ENCODE measurements around the gene SNTG2. TPM values are rescaled to one million over a fixed set of nuclear protein-coding genes. Genes with fewer than 3 reads are reported as not detected.

SNTG2 gene
- total RNA-seq, 1 experiment from 2014 or later: 20.5 TPM

- no peak for TF ChIP-seq RORB (CRISPR knock-in tag; IDR thresholded peaks at IDR 0.05)
- no peak for TF ChIP-seq ZMAT4 (CRISPR knock-in tag; IDR thresholded peaks at IDR 0.05)
- TF ChIP-seq NFATC4 (CRISPR knock-in tag; IDR thresholded peaks at IDR 0.05): no peak
- no peak for TF ChIP-seq CBFB (CRISPR knock-in tag; IDR thresholded peaks at IDR 0.05; ENCODE audit: low read depth)
- no peak for TF ChIP-seq FOXJ3 (CRISPR knock-in tag; IDR thresholded peaks at IDR 0.05; ENCODE audit: borderline replicate concordance)
- TF ChIP-seq ATF2 (CRISPR knock-in tag; IDR thresholded peaks at IDR 0.05; ENCODE audit: borderline replicate concordance, low read depth): no peak
- no peak for TF ChIP-seq E2F4 (CRISPR knock-in tag; IDR thresholded peaks at IDR 0.05; ENCODE audit: borderline replicate concordance, low read depth)
- no peak for TF ChIP-seq ZNF423 (CRISPR knock-in tag; IDR thresholded peaks at IDR 0.05)
- no peak for TF ChIP-seq RELA (CRISPR knock-in tag; IDR thresholded peaks at IDR 0.05; ENCODE audit: borderline replicate concordance)
- no peak for TF ChIP-seq ZNF425 (CRISPR knock-in tag; conservative IDR thresholded peaks at IDR 0.05)
- no peak for TF ChIP-seq CDX4 (CRISPR knock-in tag; IDR thresholded peaks at IDR 0.05; ENCODE audit: borderline replicate concordance)
- no peak for TF ChIP-seq STAT6 (CRISPR knock-in tag; conservative IDR thresholded peaks at IDR 0.05; ENCODE audit: low read depth)
- TF ChIP-seq FOXP1 (CRISPR knock-in tag; IDR thresholded peaks at IDR 0.05; ENCODE audit: borderline replicate concordance): no peak
- TF ChIP-seq ZNF396 (CRISPR knock-in tag; IDR thresholded peaks at IDR 0.05; ENCODE audit: borderline replicate concordance): no peak
- no peak for TF ChIP-seq ZNF138 (CRISPR knock-in tag; conservative IDR thresholded peaks at IDR 0.05)
- no peak for TF ChIP-seq HMGXB4 (CRISPR knock-in tag; IDR thresholded peaks at IDR 0.05)
- no peak for TF ChIP-seq ZBTB21 (CRISPR knock-in tag; IDR thresholded peaks at IDR 0.05; ENCODE audit: borderline replicate concordance)
- TF ChIP-seq JUN (CRISPR knock-in tag; IDR thresholded peaks at IDR 0.05): no peak
- no peak for TF ChIP-seq SOX15 (CRISPR knock-in tag; IDR thresholded peaks at IDR 0.05)
- ATAC-seq (no peak), DNase-seq (ENCODE audit: low spot score) (no peak)
- POLR2A ChIA-PET: no interaction called here
- Mint-ChIP-seq H3K4me1 (no peaks in the 10 kb centered on the region), H3K36me3 (peaks cover 57% of the 10 kb centered on the region), H3K9me3 (peaks cover 39% of the 10 kb centered on the region), H3K27me3 (ENCODE audit: low read depth) (no peaks in the 10 kb centered on the region), H3K27ac (no peak overlapping the region), H3K4me3 (no peak overlapping the region)
- CTCF ChIA-PET: no interaction called here
These were observed 259.7 kb downstream of the SNTG2 start for GRCh38 chr2:1210352-1210751.
